ENCODE results near the gene ADPRS. TPM values are rescaled to one million over a fixed set of nuclear protein-coding genes. Genes with fewer than 3 reads are reported as not detected.

Gene ADPRS
- total RNA-seq, 1 experiment from 2014 or later = 26.5 TPM

- Mint-ChIP-seq H3K27ac (ENCODE audit: unreplicated experiment) (no peak overlapping the region), H3K27me3 (ENCODE audit: unreplicated experiment) (peaks cover 40% of the 10 kb centered on the region), H3K9me3 (ENCODE audit: low read depth, unreplicated experiment) (no peaks in the 10 kb centered on the region), H3K4me1 (ENCODE audit: low read depth, unreplicated experiment) (peaks cover 9% of the 10 kb centered on the region), H3K4me3 (ENCODE audit: low read depth, unreplicated experiment) (no peak overlapping the region), H3K36me3 (ENCODE audit: insufficient read depth, unreplicated experiment) (no peaks in the 10 kb centered on the region)
- CTCF ChIA-PET = no interaction called here
- intact Hi-C loops (cut with micrococcal nuclease; ENCODE audit: unreplicated experiment) = no loop called here
- DNase-seq = peak; percentile 58
- no TSS peak for BruUV-seq (replicated peaks)
- TF ChIP-seq CTCF (IDR thresholded peaks at IDR 0.05; ENCODE audit: unreplicated experiment) = no peak
These were observed 20.5 kb downstream of the ADPRS start for GRCh38 chr1:36109041-36109679.

DNA sequence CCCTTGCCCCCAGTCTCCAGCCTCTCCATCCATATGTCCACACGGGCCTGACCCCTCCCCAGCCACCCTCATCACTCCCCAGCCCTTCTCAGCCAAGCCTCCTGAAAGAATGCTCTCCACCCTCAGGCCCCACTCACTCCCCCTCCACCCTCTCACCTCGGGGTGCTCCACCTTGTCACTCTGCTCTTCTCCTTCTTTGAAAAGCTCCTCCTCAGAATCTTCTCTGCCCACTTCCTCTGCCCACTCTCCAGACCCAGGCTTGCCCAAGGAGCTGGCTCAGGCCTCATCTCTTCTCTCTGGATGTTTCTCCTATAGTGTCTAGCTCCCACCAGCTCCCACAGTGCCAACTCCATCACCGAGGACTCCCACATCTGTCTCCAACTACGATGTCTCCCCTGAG is 22.5 kb downstream of the ADPRS start:
- intact Hi-C loops (cut with micrococcal nuclease; ENCODE audit: unreplicated experiment) = no loop called here
- no peaks in the 10 kb centered on the region for H3K36me3 Mint-ChIP-seq (ENCODE audit: insufficient read depth, unreplicated experiment)
- CTCF ChIA-PET = interaction anchor here (1.1 kb wide), 1 partner anchor 24 kb away, joined by 5 read pairs; no protein-coding TSS in a partner anchor
- TF ChIP-seq CTCF (IDR thresholded peaks at IDR 0.05; ENCODE audit: unreplicated experiment) = no peak
- no TSS peak for BruUV-seq (replicated peaks)
- peaks cover 9% of the 10 kb centered on the region for H3K4me1 Mint-ChIP-seq (ENCODE audit: low read depth, unreplicated experiment)
- H3K27me3 Mint-ChIP-seq (ENCODE audit: unreplicated experiment) = peaks cover 48% of the 10 kb centered on the region
- H3K27ac Mint-ChIP-seq (ENCODE audit: unreplicated experiment) = no peak overlapping the region
- DNase-seq = no peak
- no peaks in the 10 kb centered on the region for H3K9me3 Mint-ChIP-seq (ENCODE audit: low read depth, unreplicated experiment)
- no peak overlapping the region for H3K4me3 Mint-ChIP-seq (ENCODE audit: low read depth, unreplicated experiment)

- no peak for DNase-seq
- no peak for TF ChIP-seq CTCF (IDR thresholded peaks at IDR 0.05; ENCODE audit: unreplicated experiment)
- Mint-ChIP-seq H3K27me3 (ENCODE audit: unreplicated experiment) (peaks cover 55% of the 10 kb centered on the region), H3K27ac (ENCODE audit: unreplicated experiment) (no peak overlapping the region), H3K9me3 (ENCODE audit: low read depth, unreplicated experiment) (no peaks in the 10 kb centered on the region), H3K36me3 (ENCODE audit: insufficient read depth, unreplicated experiment) (no peaks in the 10 kb centered on the region), H3K4me3 (ENCODE audit: low read depth, unreplicated experiment) (no peak overlapping the region), H3K4me1 (ENCODE audit: low read depth, unreplicated experiment) (peaks cover 9% of the 10 kb centered on the region)
- no TSS peak for BruUV-seq (replicated peaks)
- intact Hi-C loops (cut with micrococcal nuclease; ENCODE audit: unreplicated experiment) = no loop called here
- CTCF ChIA-PET = no interaction called here
These were observed 24.1 kb downstream of the ADPRS start for GRCh38 chr1:36112823-36113222.

- Mint-ChIP-seq H3K4me1 (ENCODE audit: low read depth, unreplicated experiment) (peaks cover 2% of the 10 kb centered on the region), H3K36me3 (ENCODE audit: insufficient read depth, unreplicated experiment) (no peaks in the 10 kb centered on the region), H3K9me3 (ENCODE audit: low read depth, unreplicated experiment) (no peaks in the 10 kb centered on the region), H3K4me3 (ENCODE audit: low read depth, unreplicated experiment) (no peak overlapping the region), H3K27ac (ENCODE audit: unreplicated experiment) (no peak overlapping the region), H3K27me3 (ENCODE audit: unreplicated experiment) (peaks cover 50% of the 10 kb centered on the region)
- intact Hi-C loops (cut with micrococcal nuclease; ENCODE audit: unreplicated experiment) = no loop called here
- no peak for TF ChIP-seq CTCF (IDR thresholded peaks at IDR 0.05; ENCODE audit: unreplicated experiment)
- BruUV-seq (replicated peaks) = no TSS peak
- CTCF ChIA-PET = no interaction called here
- DNase-seq = no peak
These were observed 25.7 kb downstream of the ADPRS start for GRCh38 chr1:36114371-36114770.

Measured in Calu3 (cell line).